K562 (cell line): Measurements from ENCODE around the gene PSMC3IP. TPM values are rescaled to one million over a fixed set of nuclear protein-coding genes. Genes with fewer than 3 reads are reported as not detected.

ENCODE experiments used
- EGR1 ChIP-seq: fragments of 450-650 bp; conservative IDR thresholded peaks from 2 replicates; pipeline ENCODE4 v1.6.1; 2017; ENCODE audit warnings: mild to moderate bottlenecking
- GATA2 ChIP-seq: sonication (generic); formaldehyde crosslinking; IDR thresholded peaks from 2 replicates; pipeline ENCODE4 v1.4.0; 2020; ENCODE audit warnings: mild to moderate bottlenecking, missing genetic modification reagents
- HOXB6 ChIP-seq: fragments of 250-450 bp; sonication (Bioruptor Pico); IDR thresholded peaks from 2 replicates; pipeline ENCODE4 v1.5.1; 2022; ENCODE audit warnings: mild to moderate bottlenecking, borderline replicate concordance
- KDM1A ChIP-seq, 2 experiments: fragments of 450-650 bp; IDR thresholded peaks; 2 replicates each; pipeline ENCODE4 v1.6.1; 2016; ENCODE audit warnings: mild to moderate bottlenecking in 2 of 2
- NBN ChIP-seq: fragments of 450-650 bp; IDR thresholded peaks from 2 replicates; pipeline ENCODE4 v1.6.1; 2016; ENCODE audit warnings: low read depth, mild to moderate bottlenecking
- NEUROD1 ChIP-seq: fragments of 150-350 bp; IDR thresholded peaks from 2 replicates; pipeline ENCODE4 v1.6.1; 2014; ENCODE audit warnings: borderline replicate concordance, low read length, low read depth; ENCODE audit not compliant: partially characterized antibody
- NFATC3 ChIP-seq: fragments of 450-650 bp; IDR thresholded peaks from 2 replicates; pipeline ENCODE4 v1.6.1; 2017; ENCODE audit warnings: mild to moderate bottlenecking
- PHB2 ChIP-seq: fragments of 450-650 bp; IDR thresholded peaks from 2 replicates; pipeline ENCODE4 v1.6.1; 2017; ENCODE audit warnings: low read depth
- PML ChIP-seq: IDR thresholded peaks from 2 replicates; pipeline ENCODE4 v1.6.1; 2012; ENCODE audit warnings: low read length, inconsistent platforms
- POLR2A ChIP-seq: fragments of 450-650 bp; conservative IDR thresholded peaks from 2 replicates; pipeline ENCODE4 v1.6.1; 2016
- POLR2AphosphoS2 ChIP-seq: IDR thresholded peaks from 2 replicates; pipeline ENCODE4 v1.6.1; 2012; ENCODE audit warnings: low read length, improper control_type of control experiment
- POLR3A ChIP-seq: IDR thresholded peaks from 2 replicates; pipeline ENCODE4 v1.6.1; 2011; ENCODE audit warnings: borderline replicate concordance, mild to moderate bottlenecking, moderate library complexity; ENCODE audit not compliant: insufficient read length, insufficient read depth; ENCODE audit errors: extremely low read depth
- PYGO2 ChIP-seq: fragments of 450-650 bp; IDR thresholded peaks from 2 replicates; pipeline ENCODE4 v1.6.1; 2016; ENCODE audit warnings: mild to moderate bottlenecking, missing genetic modification characterization, moderate library complexity, missing compliant biosample characterization
- RAD51 ChIP-seq: fragments of 450-650 bp; IDR thresholded peaks from 2 replicates; pipeline ENCODE4 v1.7.1; 2016; ENCODE audit warnings: low read depth, mild to moderate bottlenecking, borderline replicate concordance
- SAP30 ChIP-seq: fragments of 200-600 bp; sonication (generic); IDR thresholded peaks from 2 replicates; pipeline ENCODE4 v1.6.1; 2012; ENCODE audit warnings: borderline replicate concordance, low read depth, mild to moderate bottlenecking, moderate library complexity, low read length, control low read depth, inconsistent platforms; ENCODE audit not compliant: insufficient read depth, poor library complexity, severe bottlenecking
- U2AF2 ChIP-seq: fragments of 200-400 bp; formaldehyde crosslinking; optimal IDR thresholded peaks from 2 replicates; pipeline ENCODE3; 2017; ENCODE audit warnings: low read depth, mild to moderate bottlenecking, low read length
- ZC3H4 ChIP-seq: sonication (generic); formaldehyde crosslinking; IDR thresholded peaks from 2 replicates; pipeline ENCODE4 v1.9.0; 2021; ENCODE audit warnings: missing genetic modification reagents, borderline replicate concordance
- ZFPM2 ChIP-seq: fragments of 250-450 bp; sonication (Bioruptor Pico); IDR thresholded peaks from 2 replicates; pipeline ENCODE4 v1.5.1; 2022; ENCODE audit warnings: mild to moderate bottlenecking
- ZNF224 ChIP-seq: sonication (generic); formaldehyde crosslinking; IDR thresholded peaks from 2 replicates; pipeline ENCODE4 v1.8.0; 2022; ENCODE audit warnings: mild to moderate bottlenecking, missing genetic modification reagents
- ZNF23 ChIP-seq: fragments of 250-450 bp; sonication (Bioruptor Pico); IDR thresholded peaks from 2 replicates; pipeline ENCODE4 v1.4.0; 2020; ENCODE audit warnings: mild to moderate bottlenecking
- ZNF785 ChIP-seq: fragments of 250-450 bp; sonication (Bioruptor Pico); IDR thresholded peaks from 2 replicates; pipeline ENCODE4 v1.4.0; 2020; ENCODE audit warnings: mild to moderate bottlenecking
- ZNF79 ChIP-seq: fragments of 250-450 bp; sonication (Bioruptor Pico); IDR thresholded peaks from 2 replicates; pipeline ENCODE4 v1.4.0; 2020; ENCODE audit warnings: low read depth, mild to moderate bottlenecking, moderate library complexity
- polyA plus RNA-seq, 8 experiments: library from polyadenylated mRNA; depleted of rRNA in 4 of 8; stranded (reverse) in 5 of 8; unstranded in 3 of 8; fragments of >200 nt; fragmentation: Nextera tagmentation in 2 of 8; fragmentation: Illumina TruSeq in 1 of 8; extraction: Ambion mirVana in 2 of 8; extraction: Trizol in 1 of 8; gene quantifications; 2 replicates each; pipeline versions ENCODE4 v1.2.1 to v1.2.3, GENCODE V29; 2011 to 2014; ENCODE audit warnings: inconsistent platforms in 1 of 8, missing spikeins in 1 of 8
- total RNA-seq, 7 experiments: library from RNA; depleted of rRNA in 6 of 7; stranded (reverse); fragments of >200 nt in 6 of 7; fragmentation: Illumina TruSeq in 2 of 7; extraction: Trizol in 2 of 7; gene quantifications; 2 replicates each; pipeline versions ENCODE4 v1.2.1 to v1.2.3, GENCODE V29; 2011 to 2021; ENCODE audit warnings: low replicate concordance in 1 of 7
- TF ChIP-seq, protein P1 (sequence below): sonication (generic); formaldehyde crosslinking; IDR thresholded peaks from 2 replicates; pipeline ENCODE4 v1.8.1; 2023; ENCODE audit warnings: mild to moderate bottlenecking, missing genetic modification reagents
- TF ChIP-seq, protein P2 (sequence below): fragments of 450-650 bp; IDR thresholded peaks from 2 replicates; pipeline ENCODE4 v1.6.1; 2014; ENCODE audit warnings: low read depth, mild to moderate bottlenecking, moderate library complexity, borderline replicate concordance
- TF ChIP-seq, protein P3 (sequence below): fragments of 450-650 bp; formaldehyde crosslinking; IDR thresholded peaks from 2 replicates; pipeline ENCODE4 v1.4.0; 2020; ENCODE audit warnings: mild to moderate bottlenecking, mixed read lengths

PSMC3IP gene
- total and polyA plus RNA-seq, 9 of the 15 experiments (the other 6 are each of a cell fraction or from before 2014, with no cell fraction given), result 13.8 to 65.6 (median 32.8) TPM

DNA sequence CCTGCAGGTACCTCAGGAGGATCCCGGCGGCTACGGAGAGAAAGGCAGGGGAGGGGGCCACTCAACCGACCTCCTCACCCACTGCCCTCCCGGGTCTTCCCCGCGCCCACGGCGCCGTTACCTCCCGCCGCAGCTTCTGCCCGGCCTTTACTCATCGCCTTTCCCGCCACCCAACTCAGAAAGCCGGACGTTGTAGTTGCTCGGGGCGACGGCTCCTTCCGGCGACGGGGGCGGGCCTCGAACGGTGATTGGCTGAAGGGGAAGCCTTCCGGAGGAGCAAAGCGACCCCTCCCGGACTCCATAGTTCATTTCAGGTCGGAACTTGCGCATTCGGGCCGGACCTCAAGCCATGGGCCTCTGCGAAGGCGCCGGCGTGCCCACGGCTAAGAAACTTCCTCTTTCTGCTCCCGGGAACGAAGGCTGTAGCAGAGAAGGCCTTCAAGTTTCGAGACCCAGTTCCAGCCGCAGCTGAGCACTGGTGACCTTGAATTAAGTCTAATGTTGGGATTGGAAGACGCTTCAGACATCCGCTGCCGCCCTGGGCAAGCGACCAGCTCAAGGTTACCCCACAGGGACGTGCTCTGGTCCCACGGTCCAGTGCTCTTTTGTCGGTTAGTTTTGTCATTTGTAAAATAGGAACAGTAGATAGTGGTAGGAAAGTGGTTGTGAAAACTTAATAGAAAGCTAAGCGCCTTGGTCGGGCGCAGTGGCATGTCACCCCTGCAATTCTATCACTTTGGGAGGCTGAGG lies at the start of gene PSMC3IP (continued):
- TF ChIP-seq PML (peak; percentile 52), GATA2 (no peak), POLR2AphosphoS2 (peak; percentile 93; the same call in 1 of the 2 replicates), KDM1A (IDR thresholded peaks at IDR 0.05) (no peak), ZFPM2 (CRISPR knock-in tag) (no peak), POLR2A (peak; percentile 92), HOXB6 (CRISPR knock-in tag) (no peak), ZNF785 (CRISPR knock-in tag) (no peak), RAD51 (0 out of 2 replicates have a peak, but pooled peaks have one; percentile 5), SAP30 (peak; percentile 72), PHB2 (no peak), POLR3A (no peak), PYGO2 (no peak), EGR1 (peak; percentile 76), U2AF2 (no peak), ZNF23 (CRISPR knock-in tag) (no peak), NFATC3 (no peak), NEUROD1 (peak; percentile 80), ZNF79 (no peak), ZC3H4 (CRISPR knock-in tag) (no peak), NBN (no peak), ZNF224 (no peak)
- TF ChIP-seq, protein P1, sequence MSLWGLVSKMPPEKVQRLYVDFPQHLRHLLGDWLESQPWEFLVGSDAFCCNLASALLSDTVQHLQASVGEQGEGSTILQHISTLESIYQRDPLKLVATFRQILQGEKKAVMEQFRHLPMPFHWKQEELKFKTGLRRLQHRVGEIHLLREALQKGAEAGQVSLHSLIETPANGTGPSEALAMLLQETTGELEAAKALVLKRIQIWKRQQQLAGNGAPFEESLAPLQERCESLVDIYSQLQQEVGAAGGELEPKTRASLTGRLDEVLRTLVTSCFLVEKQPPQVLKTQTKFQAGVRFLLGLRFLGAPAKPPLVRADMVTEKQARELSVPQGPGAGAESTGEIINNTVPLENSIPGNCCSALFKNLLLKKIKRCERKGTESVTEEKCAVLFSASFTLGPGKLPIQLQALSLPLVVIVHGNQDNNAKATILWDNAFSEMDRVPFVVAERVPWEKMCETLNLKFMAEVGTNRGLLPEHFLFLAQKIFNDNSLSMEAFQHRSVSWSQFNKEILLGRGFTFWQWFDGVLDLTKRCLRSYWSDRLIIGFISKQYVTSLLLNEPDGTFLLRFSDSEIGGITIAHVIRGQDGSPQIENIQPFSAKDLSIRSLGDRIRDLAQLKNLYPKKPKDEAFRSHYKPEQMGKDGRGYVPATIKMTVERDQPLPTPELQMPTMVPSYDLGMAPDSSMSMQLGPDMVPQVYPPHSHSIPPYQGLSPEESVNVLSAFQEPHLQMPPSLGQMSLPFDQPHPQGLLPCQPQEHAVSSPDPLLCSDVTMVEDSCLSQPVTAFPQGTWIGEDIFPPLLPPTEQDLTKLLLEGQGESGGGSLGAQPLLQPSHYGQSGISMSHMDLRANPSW, result no peak; the same call in 1 of the 2 replicates
- TF ChIP-seq, protein P2, sequence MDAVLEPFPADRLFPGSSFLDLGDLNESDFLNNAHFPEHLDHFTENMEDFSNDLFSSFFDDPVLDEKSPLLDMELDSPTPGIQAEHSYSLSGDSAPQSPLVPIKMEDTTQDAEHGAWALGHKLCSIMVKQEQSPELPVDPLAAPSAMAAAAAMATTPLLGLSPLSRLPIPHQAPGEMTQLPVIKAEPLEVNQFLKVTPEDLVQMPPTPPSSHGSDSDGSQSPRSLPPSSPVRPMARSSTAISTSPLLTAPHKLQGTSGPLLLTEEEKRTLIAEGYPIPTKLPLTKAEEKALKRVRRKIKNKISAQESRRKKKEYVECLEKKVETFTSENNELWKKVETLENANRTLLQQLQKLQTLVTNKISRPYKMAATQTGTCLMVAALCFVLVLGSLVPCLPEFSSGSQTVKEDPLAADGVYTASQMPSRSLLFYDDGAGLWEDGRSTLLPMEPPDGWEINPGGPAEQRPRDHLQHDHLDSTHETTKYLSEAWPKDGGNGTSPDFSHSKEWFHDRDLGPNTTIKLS, result no peak
- TF ChIP-seq, protein P3, sequence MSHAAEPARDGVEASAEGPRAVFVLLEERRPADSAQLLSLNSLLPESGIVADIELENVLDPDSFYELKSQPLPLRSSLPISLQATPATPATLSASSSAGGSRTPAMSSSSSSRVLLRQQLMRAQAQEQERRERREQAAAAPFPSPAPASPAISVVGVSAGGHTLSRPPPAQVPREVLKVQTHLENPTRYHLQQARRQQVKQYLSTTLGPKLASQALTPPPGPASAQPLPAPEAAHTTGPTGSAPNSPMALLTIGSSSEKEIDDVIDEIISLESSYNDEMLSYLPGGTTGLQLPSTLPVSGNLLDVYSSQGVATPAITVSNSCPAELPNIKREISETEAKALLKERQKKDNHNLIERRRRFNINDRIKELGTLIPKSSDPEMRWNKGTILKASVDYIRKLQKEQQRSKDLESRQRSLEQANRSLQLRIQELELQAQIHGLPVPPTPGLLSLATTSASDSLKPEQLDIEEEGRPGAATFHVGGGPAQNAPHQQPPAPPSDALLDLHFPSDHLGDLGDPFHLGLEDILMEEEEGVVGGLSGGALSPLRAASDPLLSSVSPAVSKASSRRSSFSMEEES (CRISPR knock-in tag), result no peak
